SK-N-DZ (cell line): Measurements from ENCODE around the gene UTS2B.

Experiments
- DNase-seq: peaks from one replicate; pipeline ENCODE4 v3.0.0-alpha.2; 2015; ENCODE audit warnings: low spot score

The UTS2B gene

DNA sequence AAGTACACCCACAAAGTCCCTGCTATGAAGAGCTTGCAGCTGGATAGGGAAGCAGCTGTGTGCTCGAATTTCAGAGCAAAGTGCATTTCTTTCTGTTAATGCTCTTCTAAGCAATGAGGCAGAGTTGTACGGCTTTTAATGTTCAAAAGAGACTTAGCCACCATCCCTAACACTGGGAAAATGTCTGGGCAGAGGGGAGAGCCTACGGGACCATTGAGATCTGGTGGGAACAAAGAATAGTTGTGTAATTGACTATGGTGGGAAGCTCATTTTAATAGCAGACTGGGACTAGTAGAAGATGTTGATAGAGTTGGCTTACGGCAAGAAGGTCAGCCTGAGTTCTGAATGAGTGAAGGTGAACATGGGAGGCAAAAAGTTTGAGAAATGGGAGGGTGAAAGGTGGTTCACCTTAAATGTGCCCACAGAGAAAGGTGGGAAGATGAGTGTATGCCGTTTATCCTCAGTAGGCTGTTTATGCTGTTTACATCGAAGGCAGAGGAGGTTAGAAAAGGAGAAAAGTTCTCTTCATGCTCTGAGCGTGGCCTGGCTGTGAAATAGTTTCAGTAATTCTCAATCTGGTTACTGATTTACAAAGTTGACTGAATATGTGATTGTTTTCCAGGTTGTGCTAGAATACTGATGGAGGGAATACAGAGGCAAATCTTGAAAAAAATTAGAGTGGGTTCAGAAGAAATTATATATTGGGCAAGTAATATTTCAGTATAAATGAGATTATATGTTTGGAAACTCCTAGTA, 22.9 kb upstream of the UTS2B start:
- DNase-seq, result no peak

DNA sequence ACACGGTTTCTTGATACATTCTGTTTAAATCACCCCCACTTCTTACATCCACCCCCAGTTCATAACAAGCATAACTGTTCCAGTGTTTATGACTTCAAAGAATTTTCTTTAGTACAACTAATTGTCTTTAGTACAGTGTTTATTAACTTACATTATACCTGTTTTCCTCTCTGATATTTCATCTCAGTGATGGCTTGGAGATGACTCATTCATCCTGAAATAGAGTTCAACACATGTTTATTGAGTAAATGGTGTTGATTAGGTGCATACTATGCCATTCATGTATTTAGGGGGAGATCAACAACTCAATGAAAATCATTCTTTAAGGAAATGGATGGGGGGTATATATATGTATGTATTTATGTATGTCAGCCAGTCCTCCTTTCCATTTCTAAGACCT, 21.7 kb upstream of the UTS2B start:
- DNase-seq, result no peak

- no peak for DNase-seq
Observed at GRCh38 chr3:191350396-191351090, 20.2 kb upstream of the UTS2B start.

- no peak for DNase-seq
Observed at GRCh38 chr3:191348098-191348497, 17.8 kb upstream of the UTS2B start.

- DNase-seq, result no peak
Observed at GRCh38 chr3:191347228-191347627, 16.9 kb upstream of the UTS2B start.

GRCh38 chr3:191345334-191345733, 15.0 kb upstream of the UTS2B start:
- no peak for DNase-seq

GRCh38 chr3:191343913-191344312, 13.6 kb upstream of the UTS2B start:
- no peak for DNase-seq

- no peak for DNase-seq
Observed at GRCh38 chr3:191343115-191343514, 12.8 kb upstream of the UTS2B start.

DNA sequence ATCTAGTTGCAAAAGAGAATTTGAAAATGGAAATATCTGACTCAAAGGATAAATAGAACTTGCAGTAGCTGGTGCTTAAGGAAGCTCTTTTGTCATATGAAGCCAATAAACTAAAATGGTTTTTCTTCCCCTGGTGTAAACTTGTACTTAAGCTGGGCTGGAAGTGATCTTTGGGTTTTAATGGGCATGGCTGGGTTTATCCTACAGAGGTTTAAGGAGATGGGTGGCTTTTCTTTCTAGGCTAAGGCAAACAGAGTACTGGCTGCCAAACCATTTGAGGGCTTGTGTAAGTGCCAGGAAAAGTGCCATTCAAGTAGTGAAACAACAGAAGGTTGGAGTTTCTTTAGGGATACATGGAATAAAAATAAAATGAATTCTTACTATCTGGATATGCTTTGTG, 12.1 kb upstream of the UTS2B start:
- DNase-seq, result no peak

DNA sequence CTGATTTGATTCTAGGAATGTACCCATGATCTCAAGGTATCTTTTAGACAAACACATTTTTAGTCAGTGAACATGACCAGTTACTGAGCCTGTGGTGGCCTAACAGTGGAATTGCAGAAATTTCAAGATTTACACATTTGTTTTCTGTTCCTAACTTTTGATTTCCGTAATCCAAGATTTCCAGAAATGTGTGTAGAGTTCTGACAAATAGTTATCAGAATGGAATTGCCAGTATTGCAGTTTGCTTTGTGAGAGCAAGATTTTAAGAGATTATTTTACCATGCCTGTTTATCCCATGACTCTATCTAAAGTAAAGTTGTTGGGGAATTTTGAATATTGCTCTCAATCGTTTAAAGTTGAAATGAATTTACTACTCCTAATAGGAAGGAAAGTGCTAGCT, 11.7 kb upstream of the UTS2B start:
- no peak for DNase-seq

DNA sequence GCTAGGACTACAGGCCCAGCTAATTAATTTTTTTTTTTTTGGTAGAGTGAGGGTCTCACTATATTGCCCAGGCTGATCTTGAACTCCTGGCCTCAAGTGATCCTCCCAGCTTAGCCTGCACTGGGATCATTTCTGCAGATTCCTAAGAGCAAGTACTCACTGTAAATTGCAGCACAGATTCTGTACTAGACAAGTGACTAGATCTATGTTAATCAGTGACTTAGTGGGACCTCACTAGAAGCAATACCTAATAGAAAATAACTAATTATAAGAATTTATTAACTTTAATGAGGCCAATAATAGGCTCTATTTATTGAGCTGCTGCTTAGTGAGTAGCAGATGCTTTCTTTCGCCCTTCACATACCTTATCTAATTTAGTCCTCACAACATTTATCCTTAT, 10.6 kb upstream of the UTS2B start:
- no peak for DNase-seq

- DNase-seq, result no peak
Observed at GRCh38 chr3:191340351-191340750, 10.0 kb upstream of the UTS2B start.

DNA sequence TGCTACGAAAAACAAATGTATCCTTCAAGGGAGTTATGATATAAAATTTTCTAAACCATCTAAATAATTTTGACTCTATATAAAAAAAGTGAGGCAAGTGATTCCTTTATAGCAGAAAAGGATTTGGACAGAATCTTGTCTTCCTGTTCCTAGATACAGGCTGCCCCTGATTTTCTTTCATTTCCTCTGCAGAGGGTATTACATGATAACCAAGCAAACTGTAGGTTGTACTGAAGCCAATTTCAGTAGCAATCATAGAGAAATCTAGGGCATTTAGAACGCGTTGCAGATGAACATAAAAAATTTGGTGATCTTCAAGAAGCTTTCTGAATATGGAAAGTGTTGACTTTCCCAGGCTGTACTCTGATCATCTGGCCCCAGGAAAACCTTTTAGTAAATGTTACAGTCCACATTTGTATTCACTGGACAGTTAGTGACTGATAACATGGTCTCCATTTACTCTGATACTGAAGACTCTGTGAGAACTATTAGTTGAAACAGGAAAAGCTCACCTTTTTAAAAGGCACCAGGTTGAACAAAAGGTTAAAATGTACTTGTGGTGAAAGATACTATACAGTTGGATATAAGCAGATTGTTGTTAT, 9.1 kb upstream of the UTS2B start:
- DNase-seq, result no peak

- DNase-seq, result no peak
Observed at GRCh38 chr3:191338177-191338488, 7.8 kb upstream of the UTS2B start.

DNA sequence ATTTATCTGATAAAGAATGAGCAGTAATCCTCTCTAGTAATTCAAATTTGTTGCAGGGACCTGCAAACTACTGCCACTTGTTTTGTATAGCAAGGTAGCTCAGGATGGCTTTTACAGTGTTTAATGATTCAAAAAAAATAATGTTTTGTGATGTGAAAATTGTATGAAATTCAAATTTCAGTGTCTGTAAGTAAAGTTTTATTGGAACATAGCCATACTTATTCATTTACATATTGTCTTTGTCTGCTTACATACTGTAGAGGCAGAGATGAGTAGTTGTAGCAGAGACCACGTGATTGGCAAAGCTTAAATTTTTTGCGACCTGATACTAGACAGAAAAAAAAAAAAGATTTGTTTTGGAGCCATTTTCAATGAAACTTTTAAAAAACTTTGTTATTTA, 6.5 kb upstream of the UTS2B start:
- DNase-seq, result no peak

- DNase-seq, result no peak
Observed at GRCh38 chr3:191334346-191334893, 4.1 kb upstream of the UTS2B start.

DNA sequence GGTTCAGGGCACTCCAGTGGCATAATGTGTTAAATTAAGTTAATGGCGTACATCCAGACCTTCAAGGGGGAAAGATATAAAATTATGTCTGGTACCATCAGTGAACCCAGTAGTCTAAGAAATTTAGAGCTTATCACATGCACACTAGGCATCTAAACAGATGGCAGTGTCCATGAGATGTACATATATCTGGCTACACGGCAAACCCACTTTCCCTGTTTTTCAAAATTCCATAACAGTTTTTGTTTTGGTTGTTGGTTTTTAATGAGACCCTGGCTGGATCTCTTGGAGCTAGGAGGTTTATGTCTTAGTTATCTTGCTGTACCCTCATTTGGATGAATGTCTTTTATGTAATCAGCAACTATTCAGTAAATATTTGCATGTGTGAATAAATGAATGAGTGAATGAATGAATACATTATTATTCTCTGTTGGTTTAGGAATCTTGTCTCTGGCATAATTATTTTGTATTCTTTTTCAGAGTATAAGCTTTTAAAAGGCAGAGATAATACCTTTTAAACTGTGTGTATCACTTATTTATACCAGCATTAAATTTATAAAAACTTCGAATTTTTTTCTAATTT, 3.1 kb upstream of the UTS2B start:
- DNase-seq, result no peak

- DNase-seq, result no peak
Observed at GRCh38 chr3:191331388-191331787, 1.1 kb upstream of the UTS2B start.

DNA sequence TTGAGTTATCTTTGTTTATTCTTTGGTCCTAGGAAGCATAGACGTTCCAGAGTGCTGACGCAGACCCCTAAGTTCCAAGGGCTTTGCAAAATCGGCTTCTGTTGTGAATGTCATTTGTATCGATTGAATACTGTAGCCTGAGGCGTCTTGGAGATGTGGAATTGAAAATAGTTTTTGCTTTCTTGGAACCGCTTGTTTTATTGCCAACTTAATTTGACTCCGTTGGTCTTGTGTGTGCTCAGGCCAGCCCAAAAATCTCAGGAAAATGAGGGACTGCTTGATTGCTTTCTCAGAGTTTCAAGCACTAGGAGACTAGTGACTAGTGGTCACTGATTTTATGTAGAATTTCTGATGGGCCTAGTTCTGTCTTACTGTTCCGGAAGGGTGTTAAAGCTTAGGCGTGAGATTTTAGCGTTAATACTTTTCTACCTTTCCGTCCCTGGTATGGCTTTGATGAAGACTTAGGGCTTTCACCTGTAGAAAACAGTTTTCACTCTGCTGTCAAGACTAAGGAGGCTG, 263 bp upstream of the UTS2B start:
- no peak for DNase-seq

DNA sequence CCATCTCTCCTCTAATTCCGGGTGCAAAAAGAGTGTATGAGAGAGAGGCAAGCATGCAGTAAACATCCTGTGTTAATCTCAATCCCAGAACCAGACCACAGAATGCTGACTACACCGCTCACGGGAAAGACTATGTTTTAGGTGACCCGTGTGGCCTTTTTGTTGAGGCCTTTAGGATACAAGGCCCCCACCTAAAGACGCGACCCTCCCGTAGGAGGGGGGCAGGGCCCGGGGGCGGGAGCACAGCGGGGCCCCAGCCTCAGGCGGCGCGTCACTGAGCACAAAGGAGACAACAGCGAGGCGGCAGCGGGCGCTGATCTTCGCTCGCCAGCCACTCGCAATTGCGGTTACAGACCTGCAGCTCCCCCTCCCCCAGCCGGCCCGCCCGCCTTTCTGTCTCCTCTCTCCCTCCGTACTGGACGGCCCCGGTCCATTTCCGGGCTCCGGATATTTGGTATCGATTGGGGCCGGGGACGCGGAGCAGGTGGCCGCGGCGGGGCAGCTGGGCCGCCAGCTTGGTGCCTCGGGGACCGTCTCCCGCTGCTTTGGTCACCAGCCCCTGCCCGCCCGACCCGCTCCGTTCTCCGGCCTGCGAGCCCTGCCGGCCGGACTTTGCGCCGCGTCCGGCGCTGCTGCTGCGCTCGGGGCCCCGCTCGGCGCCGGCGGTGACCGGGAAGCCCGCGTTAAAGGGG, 1.2 kb downstream of the UTS2B start, which contains the start of gene CCDC50:
Gene CCDC50 (plus strand): TSS at position 433 of the 692 bp plus-strand sequence. CDS start 281 bp downstream, outside the sequence.
- DNase-seq, result peak; percentile 76

- no peak for DNase-seq
Observed at GRCh38 chr3:191328383-191328961, 1.9 kb downstream of the UTS2B start.
